ENCODE measurements around the gene KRT74. TPM values are rescaled to one million over a fixed set of nuclear protein-coding genes. Genes with fewer than 3 reads are reported as not detected.

The KRT74 gene
- total RNA-seq, 1 experiment from 2014 or later = not detected

GRCh38 chr12:52575256-52575655 is 1.6 kb upstream of the KRT74 start:
- ChIA-PET POLR2A (ENCODE audit: unreplicated experiment) (interaction anchor here (0.6 kb wide), 1 partner anchor 256 kb away, joined by 4 read pairs; no protein-coding TSS in a partner anchor), CTCF (no interaction called here)
- no TSS peak for BruUV-seq (replicated peaks)
- Histone ChIP-seq H3K4me3 (ENCODE audit: low read length) (no peak overlapping the region), H3K9me2 (replicated peaks; ENCODE audit: low read length) (no peaks in the 10 kb centered on the region), H4K20me1 (ENCODE audit: low read length) (no peaks in the 10 kb centered on the region), H3K4me1 (ENCODE audit: insufficient read depth, low read length) (no peaks in the 10 kb centered on the region), H3K36me3 (ENCODE audit: low read depth, low read length) (no peaks in the 10 kb centered on the region), H2AFZ (ENCODE audit: low read length) (no peak overlapping the region), H3K4me2 (ENCODE audit: low read length) (no peak overlapping the region), H3K27ac (ENCODE audit: low read length) (no peak overlapping the region), H3K27me3 (ENCODE audit: low read length) (peaks cover 20% of the 10 kb centered on the region), H3K9me3 (ENCODE audit: low read length) (no peaks in the 10 kb centered on the region), H3F3A (ENCODE audit: low read length, unreplicated experiment) (no peaks in the 10 kb centered on the region), H3K79me2 (ENCODE audit: low read length) (no peaks in the 10 kb centered on the region), H3K9ac (ENCODE audit: low read length) (no peak overlapping the region)
- ATAC-seq (no peak), DNase-seq (no peak)
- intact Hi-C loops (cut with micrococcal nuclease) = no loop called here
- TF ChIP-seq EZH2phosphoT487 (IDR thresholded peaks at IDR 0.05; ENCODE audit: borderline replicate concordance, low read length) (no peak), EZH2 (IDR thresholded peaks at IDR 0.05; ENCODE audit: low read length, unreplicated experiment) (no peak), CTCF (conservative IDR thresholded peaks at IDR 0.05; ENCODE audit: low read depth, low read length) (no peak)

GRCh38 chr12:52573306-52573705 is 337 bp downstream of the KRT74 start:
- no peaks in the 10 kb centered on the region for H4K20me1 ChIP-seq (ENCODE audit: low read length)
- BruUV-seq (replicated peaks) = no TSS peak
- H3K4me1 ChIP-seq (ENCODE audit: insufficient read depth, low read length) = no peaks in the 10 kb centered on the region
- peaks cover 37% of the 10 kb centered on the region for H3K27me3 ChIP-seq (ENCODE audit: low read length)
- no peaks in the 10 kb centered on the region for H3K9me3 ChIP-seq (ENCODE audit: low read length)
- H3K27ac ChIP-seq (ENCODE audit: low read length) = no peak overlapping the region
- DNase-seq (no peak), ATAC-seq (no peak)
- no peak for TF ChIP-seq CTCF (conservative IDR thresholded peaks at IDR 0.05; ENCODE audit: low read depth, low read length)
- no peak overlapping the region for H3K9ac ChIP-seq (ENCODE audit: low read length)
- H3K9me2 ChIP-seq (replicated peaks; ENCODE audit: low read length) = no peaks in the 10 kb centered on the region
- H3F3A ChIP-seq (ENCODE audit: low read length, unreplicated experiment) = no peaks in the 10 kb centered on the region
- H3K4me2 ChIP-seq (ENCODE audit: low read length) = no peak overlapping the region
- H3K79me2 ChIP-seq (ENCODE audit: low read length) = no peaks in the 10 kb centered on the region
- no peaks in the 10 kb centered on the region for H3K36me3 ChIP-seq (ENCODE audit: low read depth, low read length)
- H2AFZ ChIP-seq (ENCODE audit: low read length) = no peak overlapping the region
- no peak overlapping the region for H3K4me3 ChIP-seq (ENCODE audit: low read length)
- intact Hi-C loops (cut with micrococcal nuclease) = no loop called here
- ChIA-PET CTCF (interaction anchor here (0.5 kb wide), 1 partner anchor 411 kb away, joined by 4 read pairs; no protein-coding TSS in a partner anchor), POLR2A (ENCODE audit: unreplicated experiment) (no interaction called here)

GRCh38 chr12:52570511-52570910 is 3.1 kb downstream of the KRT74 start:
- Histone ChIP-seq H3K4me1 (ENCODE audit: insufficient read depth, low read length) (no peaks in the 10 kb centered on the region), H3K9me3 (ENCODE audit: low read length) (no peaks in the 10 kb centered on the region), H3K4me2 (ENCODE audit: low read length) (no peak overlapping the region), H3K9me2 (replicated peaks; ENCODE audit: low read length) (no peaks in the 10 kb centered on the region), H3K79me2 (ENCODE audit: low read length) (no peaks in the 10 kb centered on the region), H3K27me3 (ENCODE audit: low read length) (peaks cover 49% of the 10 kb centered on the region), H3K27ac (ENCODE audit: low read length) (no peak overlapping the region), H3K36me3 (ENCODE audit: low read depth, low read length) (no peaks in the 10 kb centered on the region), H4K20me1 (ENCODE audit: low read length) (no peaks in the 10 kb centered on the region), H2AFZ (ENCODE audit: low read length) (no peak overlapping the region), H3K4me3 (ENCODE audit: low read length) (no peak overlapping the region), H3K9ac (ENCODE audit: low read length) (no peak overlapping the region), H3F3A (ENCODE audit: low read length, unreplicated experiment) (no peaks in the 10 kb centered on the region)
- ChIA-PET POLR2A (ENCODE audit: unreplicated experiment) (no interaction called here), CTCF (no interaction called here)
- TF ChIP-seq EZH2 (IDR thresholded peaks at IDR 0.05; ENCODE audit: low read length, unreplicated experiment) = no peak
- TF ChIP-seq CTCF (conservative IDR thresholded peaks at IDR 0.05; ENCODE audit: low read depth, low read length) = no peak
- no peak for TF ChIP-seq EZH2phosphoT487 (IDR thresholded peaks at IDR 0.05; ENCODE audit: borderline replicate concordance, low read length)
- intact Hi-C loops (cut with micrococcal nuclease) = no loop called here
- ATAC-seq (no peak), DNase-seq (no peak)
- no TSS peak for BruUV-seq (replicated peaks)

All from PC-3 (cell line).